Smooth muscle cell (in vitro differentiated cells): ENCODE results near the gene CYP21A2. TPM values are rescaled to one million over a fixed set of nuclear protein-coding genes. Genes with fewer than 3 reads are reported as not detected.
"Not testable (repeated sequence)": the region's sequence is repeated elsewhere in the genome, so short reads cannot be mapped to it uniquely, and the experiment has no call there.

Source experiments
- DNase-seq: peaks from one replicate; lab custom pipeline; 2025; ENCODE audit not compliant: unreplicated experiment; lab: John Stamatoyannopoulos, UW
- H2AFZ ChIP-seq: fragments of 200-600 bp; sonication (generic); 2 replicates; pipeline ENCODE4 v1.6.0; 2016; ENCODE audit warnings: antibody characterized with exemption, low read depth, mild to moderate bottlenecking
- H3F3A ChIP-seq: fragments of 200-600 bp; sonication (generic); 2 replicates; pipeline ENCODE4 v1.6.0; 2017; ENCODE audit warnings: antibody characterized with exemption, low read depth
- H3K27ac ChIP-seq: fragments of 200-600 bp; sonication (generic); 2 replicates; pipeline ENCODE4 v1.5.1; 2016; ENCODE audit warnings: low read depth, mild to moderate bottlenecking
- H3K27me3 ChIP-seq: fragments of 200-600 bp; sonication (generic); 2 replicates; pipeline ENCODE4 v1.6.1; 2016; ENCODE audit warnings: low read depth, mild to moderate bottlenecking
- H3K36me3 ChIP-seq: fragments of 200-600 bp; sonication (generic); 2 replicates; pipeline ENCODE4 v1.5.1; 2016; ENCODE audit warnings: low read depth
- H3K4me1 ChIP-seq: fragments of 200-600 bp; sonication (generic); 2 replicates; pipeline ENCODE4 v1.5.1; 2016; ENCODE audit warnings: low read depth
- H3K4me2 ChIP-seq: fragments of 200-600 bp; sonication (generic); 2 replicates; pipeline ENCODE4 v1.6.0; 2016; ENCODE audit warnings: mild to moderate bottlenecking
- H3K4me3 ChIP-seq: fragments of 200-600 bp; sonication (generic); 2 replicates; pipeline ENCODE4 v1.5.1; 2016; ENCODE audit warnings: mild to moderate bottlenecking
- H3K79me2 ChIP-seq: fragments of 200-600 bp; sonication (generic); 2 replicates; pipeline ENCODE4 v1.6.0; 2016; ENCODE audit warnings: low read depth, mild to moderate bottlenecking
- H3K9ac ChIP-seq: fragments of 200-600 bp; sonication (generic); 2 replicates; pipeline ENCODE4 v1.6.0; 2016; ENCODE audit warnings: low read depth
- H3K9me3 ChIP-seq: fragments of 200-600 bp; sonication (generic); replicated peaks from 2 replicates; pipeline ENCODE4 v1.5.1; 2016; ENCODE audit warnings: low read depth
- H4K20me1 ChIP-seq: fragments of 200-600 bp; sonication (generic); 2 replicates; pipeline ENCODE4 v1.6.0; 2016; ENCODE audit warnings: low read depth
- WGBS: methylation state at CpG from one replicate; pipeline ENCODE4 v1.1.7; 2016; ENCODE audit warnings: low lambda C conversion rate; 5-methylcytosine and 5-hydroxymethylcytosine counted together
- polyA plus RNA-seq: library from polyadenylated mRNA; unstranded; fragments of >200 nt; fragmentation: Nextera tagmentation; extraction: Ambion mirVana; gene quantifications from 2 replicates; pipeline ENCODE4 v1.2.1, GENCODE V29; 2016
- total RNA-seq: library from RNA; depleted of rRNA; stranded (reverse); fragments of >200 nt; gene quantifications from 2 replicates; pipeline ENCODE4 v1.2.3, GENCODE V29; 2014

CYP21A2 gene
- 0.58 TPM in 1 of 2 replicates, not detected in the other for total RNA-seq
- 0.38 TPM in 1 of 2 replicates, not detected in the other for polyA plus RNA-seq

GRCh38 chr6:32037598-32038524 lies at the start of gene CYP21A2:
Gene CYP21A2, plus strand, starts transcription at chr6:32038415. Its CDS starts 8 bp downstream, at chr6:32038423.
- H3K4me2 ChIP-seq, H3K27me3 ChIP-seq, H3K9me3 ChIP-seq, H2AFZ ChIP-seq, H3K4me3 ChIP-seq, H3K4me1 ChIP-seq, H3K79me2 ChIP-seq, H3K36me3 ChIP-seq, H3K9ac ChIP-seq, H3K27ac ChIP-seq, H4K20me1 ChIP-seq, DNase-seq, H3F3A ChIP-seq: not testable (repeated sequence)
- 89% methylated on average over 8 of the region's 19 CpGs for WGBS

DNA sequence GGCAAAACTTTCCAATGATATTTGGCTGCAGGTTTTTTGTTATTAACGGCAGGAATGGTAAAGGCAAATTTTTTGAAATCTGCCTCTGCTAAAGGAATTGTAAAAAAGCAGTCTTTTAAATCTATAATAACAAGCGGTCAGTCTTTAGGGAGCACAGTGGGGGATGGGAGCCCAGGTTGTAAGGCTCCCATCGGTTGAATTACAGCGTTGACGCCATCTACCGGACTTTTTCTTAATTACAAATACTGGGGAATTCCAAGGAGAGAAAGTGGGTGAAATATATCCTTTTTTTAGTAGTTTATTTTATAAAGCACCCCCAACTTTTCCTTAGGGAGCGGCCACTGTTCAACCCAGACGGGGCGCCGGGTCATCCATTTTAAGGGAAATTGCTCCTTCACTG lies 48.9 kb upstream of the CYP21A2 start:
- not testable (repeated sequence) for H3K79me2 ChIP-seq, H3K36me3 ChIP-seq, H3K27ac ChIP-seq, H3K4me3 ChIP-seq, DNase-seq, H3K4me2 ChIP-seq, H3K9ac ChIP-seq, H3F3A ChIP-seq, H4K20me1 ChIP-seq, H3K4me1 ChIP-seq, H2AFZ ChIP-seq, H3K27me3 ChIP-seq, H3K9me3 ChIP-seq
- WGBS: no CpG with 5 or more reads among the region's 10 CpGs

DNA sequence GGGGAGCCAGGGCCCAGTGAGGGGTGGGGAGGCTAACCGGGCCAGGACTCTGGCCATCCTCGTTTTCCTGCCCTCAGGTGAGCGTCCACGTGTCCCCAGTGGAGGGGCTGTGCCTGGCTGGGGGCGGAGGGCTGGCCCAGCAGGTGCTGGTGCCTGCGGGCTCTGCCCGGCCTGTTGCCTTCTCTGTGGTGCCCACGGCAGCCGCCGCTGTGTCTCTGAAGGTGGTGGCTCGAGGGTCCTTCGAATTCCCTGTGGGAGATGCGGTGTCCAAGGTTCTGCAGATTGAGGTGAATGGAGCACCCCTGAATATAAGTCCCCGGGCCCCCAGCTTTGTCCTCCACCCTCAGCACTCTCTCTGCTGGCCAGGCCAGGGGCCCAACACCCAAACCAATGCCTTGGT lies 43.8 kb upstream of the CYP21A2 start:
- DNase-seq: not testable (repeated sequence)
- no CpG with 5 or more reads among the region's 14 CpGs for WGBS

DNA sequence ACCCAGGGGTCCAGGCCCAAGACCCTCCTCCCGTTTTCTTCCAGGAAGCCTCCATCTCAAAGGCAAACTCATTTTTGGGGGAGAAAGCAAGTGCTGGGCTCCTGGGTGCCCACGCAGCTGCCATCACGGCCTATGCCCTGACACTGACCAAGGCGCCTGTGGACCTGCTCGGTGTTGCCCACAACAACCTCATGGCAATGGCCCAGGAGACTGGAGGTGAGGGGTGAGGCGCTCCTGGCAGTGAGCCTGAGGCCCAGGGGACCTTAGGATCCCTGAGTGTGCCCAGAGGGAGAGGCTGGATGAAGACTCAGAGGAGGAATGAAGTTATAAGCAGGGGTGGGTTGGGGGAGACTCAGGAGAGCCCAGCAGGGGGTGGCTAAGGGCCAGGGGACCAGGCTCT lies 41.8 kb upstream of the CYP21A2 start:
- H3K27me3 ChIP-seq, H3K9me3 ChIP-seq, DNase-seq, H3F3A ChIP-seq, H3K9ac ChIP-seq, H3K27ac ChIP-seq, H3K4me2 ChIP-seq, H3K79me2 ChIP-seq, H3K4me3 ChIP-seq, H2AFZ ChIP-seq, H4K20me1 ChIP-seq, H3K36me3 ChIP-seq, H3K4me1 ChIP-seq: not testable (repeated sequence)
- 93% methylated on average over 6 of the region's 6 CpGs for WGBS

More for the DNA sequence above, 43.8 kb upstream of the CYP21A2 start:
- not testable (repeated sequence) for H4K20me1 ChIP-seq, H3F3A ChIP-seq, H3K79me2 ChIP-seq, H3K9ac ChIP-seq, H3K27ac ChIP-seq, H3K27me3 ChIP-seq, H3K9me3 ChIP-seq, H3K36me3 ChIP-seq, H3K4me2 ChIP-seq, H3K4me1 ChIP-seq, H3K4me3 ChIP-seq, H2AFZ ChIP-seq

- WGBS: no CpG with 5 or more reads among the region's 15 CpGs
- not testable (repeated sequence) for H3K27me3 ChIP-seq, H3K79me2 ChIP-seq, H3K36me3 ChIP-seq, H3K9me3 ChIP-seq, H3F3A ChIP-seq, H4K20me1 ChIP-seq, H3K4me2 ChIP-seq, DNase-seq, H3K4me3 ChIP-seq, H3K9ac ChIP-seq, H2AFZ ChIP-seq, H3K27ac ChIP-seq, H3K4me1 ChIP-seq
Measured at GRCh38 chr6:32002546-32003268, 35.5 kb upstream of the CYP21A2 start.

DNA sequence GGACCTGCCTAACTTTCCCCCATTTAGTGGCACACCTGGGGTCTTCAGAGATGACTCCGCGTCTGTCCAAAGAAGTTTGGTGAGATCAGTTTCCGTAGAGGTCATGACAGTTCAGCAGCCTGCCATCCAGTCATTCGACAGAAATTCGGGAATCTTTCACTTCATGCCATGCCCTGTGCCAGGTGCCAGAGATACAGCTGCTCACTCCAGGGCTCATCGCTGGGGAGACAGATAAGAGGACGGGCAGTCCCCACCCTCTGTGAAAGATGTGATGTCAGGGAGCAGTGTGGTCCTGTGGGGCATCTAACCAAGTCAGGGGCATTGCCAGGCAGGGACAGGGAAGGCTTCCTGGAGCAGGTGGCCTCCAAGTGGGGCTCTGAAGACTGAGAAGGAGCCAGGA lies 34.9 kb upstream of the CYP21A2 start:
- not testable (repeated sequence) for H3K27me3 ChIP-seq, H3K79me2 ChIP-seq, H3K9ac ChIP-seq, H3K4me1 ChIP-seq, H3K4me3 ChIP-seq, H2AFZ ChIP-seq, H3K9me3 ChIP-seq, H3K36me3 ChIP-seq, H3K27ac ChIP-seq, DNase-seq, H4K20me1 ChIP-seq, H3K4me2 ChIP-seq, H3F3A ChIP-seq
- WGBS: no CpG with 5 or more reads among the region's 7 CpGs

GRCh38 chr6:32004393-32004792 lies 33.8 kb upstream of the CYP21A2 start:
- H4K20me1 ChIP-seq, H3K79me2 ChIP-seq, H3K4me2 ChIP-seq, H3F3A ChIP-seq, H3K4me1 ChIP-seq, H3K27ac ChIP-seq, H3K9me3 ChIP-seq, H3K36me3 ChIP-seq, H3K9ac ChIP-seq, H3K4me3 ChIP-seq, H2AFZ ChIP-seq, DNase-seq, H3K27me3 ChIP-seq: not testable (repeated sequence)
- WGBS: 88% methylated on average over 4 of the region's 4 CpGs

DNA sequence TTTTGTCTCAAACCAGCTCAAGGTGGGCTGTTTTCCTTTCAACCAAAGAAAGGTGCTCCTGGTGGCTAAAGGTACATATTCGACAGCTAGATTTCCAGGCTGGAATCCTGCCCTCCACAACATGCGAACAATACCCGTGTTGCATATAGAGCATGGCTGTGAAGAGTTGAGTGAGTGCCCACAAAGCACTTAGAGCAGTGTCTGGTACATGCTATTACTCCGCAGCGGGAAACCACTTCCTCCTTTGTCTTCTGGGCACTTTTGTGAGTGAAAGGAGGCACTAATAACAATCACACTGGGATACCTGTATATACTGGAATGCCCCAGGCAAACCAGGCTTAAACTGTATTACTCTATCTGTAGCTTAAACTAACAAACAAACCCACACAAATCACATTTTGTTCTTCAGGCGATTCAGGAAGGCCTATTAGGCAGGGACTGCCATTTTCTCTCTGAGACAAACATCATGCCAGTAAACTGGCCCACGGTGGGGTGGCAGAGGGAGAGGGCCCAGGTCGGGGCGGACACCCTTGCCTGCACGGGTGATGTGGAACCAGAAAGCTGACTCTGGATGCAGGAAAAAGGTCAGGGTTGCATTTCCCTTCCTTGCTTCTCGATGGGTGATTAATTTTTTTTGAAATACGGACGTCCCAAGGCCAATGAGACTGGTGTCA lies 33.2 kb upstream of the CYP21A2 start:
- H4K20me1 ChIP-seq, H3K4me3 ChIP-seq, H3K9me3 ChIP-seq, H3K4me1 ChIP-seq, DNase-seq, H2AFZ ChIP-seq, H3K79me2 ChIP-seq, H3K27ac ChIP-seq, H3F3A ChIP-seq, H3K9ac ChIP-seq, H3K27me3 ChIP-seq, H3K36me3 ChIP-seq, H3K4me2 ChIP-seq: not testable (repeated sequence)
- 91% methylated on average over 9 of the region's 13 CpGs for WGBS
